ENCODE results near the gene ATG2A.

ATG2A gene

GRCh38 chr11:64870893-64871466 is 46.0 kb downstream of the ATG2A start:
- no peak for DNase-seq (ENCODE audit: low read depth in 1 of 2, low spot score in 1 of 2)

DNA sequence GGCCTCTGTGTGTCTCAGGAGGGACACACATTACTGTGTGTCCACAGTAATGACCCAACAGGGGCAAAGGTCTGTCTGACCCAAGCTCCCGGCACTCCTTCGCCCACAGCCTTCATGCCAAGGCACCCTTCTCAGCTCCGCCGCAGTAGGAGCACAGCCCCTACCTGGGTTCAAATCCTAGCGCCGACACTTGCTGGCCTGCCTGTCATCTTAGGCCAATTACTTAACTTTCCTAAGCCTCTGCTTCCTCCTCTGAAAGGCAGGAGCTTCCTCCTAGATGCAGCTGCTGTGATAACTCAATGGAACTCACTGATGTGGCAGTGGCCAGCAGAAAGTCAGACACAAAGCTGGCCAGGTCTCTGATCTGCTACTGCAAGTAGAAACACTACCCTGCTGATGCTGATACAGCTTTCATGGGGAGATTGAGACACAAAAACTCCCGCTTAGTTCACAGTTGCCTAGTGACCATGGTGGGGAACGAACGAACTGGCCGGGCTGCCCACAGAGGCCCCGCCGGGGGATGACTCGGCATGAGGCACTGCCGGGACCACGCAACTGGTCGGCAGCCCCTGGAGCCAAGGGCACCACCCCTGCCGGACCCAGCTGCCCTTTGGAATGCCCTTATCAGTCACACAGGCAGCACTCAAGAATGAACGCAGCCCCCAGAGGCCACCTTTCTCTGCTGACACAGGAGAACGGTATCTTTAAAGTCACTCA is 46.7 kb downstream of the ATG2A start:
- no peak for DNase-seq (ENCODE audit: low read depth in 1 of 2, low spot score in 1 of 2)

GRCh38 chr11:64869571-64870175 is 47.3 kb downstream of the ATG2A start:
- DNase-seq (ENCODE audit: low read depth in 1 of 2, low spot score in 1 of 2), result no peak

DNA sequence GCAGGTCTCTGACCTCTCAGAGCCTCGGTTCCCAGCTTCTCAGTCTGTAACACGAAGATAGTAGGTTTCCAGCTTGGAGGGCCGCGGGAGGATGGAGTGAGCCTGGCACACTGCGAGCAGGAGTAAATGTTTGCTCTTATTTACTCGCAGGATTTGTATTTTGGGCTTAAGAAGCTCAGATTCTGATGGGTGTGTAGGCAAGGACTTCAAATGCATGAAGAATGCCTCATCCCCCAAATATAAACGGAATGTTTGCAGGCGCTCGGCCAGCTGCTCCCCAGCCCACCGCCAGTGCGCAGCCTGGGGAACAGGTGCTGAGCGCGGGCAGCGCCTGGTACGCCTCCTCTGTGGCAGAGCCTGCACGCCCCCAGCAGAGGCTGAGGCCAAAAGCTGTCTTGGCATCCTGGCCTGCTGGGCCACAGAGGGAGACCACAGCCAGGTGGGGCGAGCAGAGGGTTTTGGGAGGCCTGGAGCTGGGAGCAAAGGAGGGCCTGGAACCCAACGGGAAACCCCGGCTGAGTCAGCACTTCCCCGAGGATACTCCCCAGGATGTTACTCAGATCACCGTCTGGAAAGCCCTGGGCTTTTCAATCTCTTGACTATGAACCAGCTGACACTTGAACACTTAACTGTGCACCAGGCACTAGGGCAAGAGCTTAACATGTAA is 48.0 kb downstream of the ATG2A start:
- no peak for DNase-seq (ENCODE audit: low read depth in 1 of 2, low spot score in 1 of 2)

DNA sequence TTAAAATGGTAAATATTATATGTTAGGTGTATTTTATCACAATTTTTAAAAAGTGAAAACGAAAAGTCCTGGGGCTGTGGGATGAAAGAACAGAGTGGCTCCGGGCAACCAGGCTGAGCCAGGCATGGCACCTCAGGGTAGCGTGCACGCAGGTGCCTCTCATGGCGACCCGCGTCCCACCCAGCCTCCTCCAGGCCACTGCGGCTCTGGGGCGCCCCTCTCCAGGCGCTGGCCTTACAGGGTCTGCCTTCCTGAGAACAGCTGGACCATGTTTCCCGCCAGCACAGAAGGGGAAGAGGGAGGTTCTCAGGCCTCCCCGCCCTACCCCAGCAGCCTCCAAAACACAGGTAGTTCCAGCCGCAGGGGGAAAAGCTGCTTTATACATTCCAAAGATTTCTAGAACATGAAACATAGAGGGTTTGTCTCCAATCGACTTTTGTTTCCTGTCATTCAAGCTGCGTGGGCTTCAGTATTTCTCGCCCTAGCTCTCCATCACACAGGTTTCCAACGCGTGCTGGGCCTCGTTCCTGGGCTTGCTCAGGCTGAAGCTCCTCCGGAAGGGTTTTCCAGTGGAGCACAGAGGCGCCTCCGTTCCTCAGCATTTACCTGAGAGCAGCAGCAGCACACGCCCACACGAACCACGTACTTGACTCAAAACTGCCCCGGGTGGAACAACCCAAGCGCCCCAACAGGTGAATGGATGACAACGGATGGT is 49.1 kb downstream of the ATG2A start:
- DNase-seq (ENCODE audit: low read depth in 1 of 2, low spot score in 1 of 2), result no peak

GRCh38 chr11:64866173-64866491 is 50.9 kb downstream of the ATG2A start:
- no peak for DNase-seq (ENCODE audit: low read depth in 1 of 2, low spot score in 1 of 2)

DNA sequence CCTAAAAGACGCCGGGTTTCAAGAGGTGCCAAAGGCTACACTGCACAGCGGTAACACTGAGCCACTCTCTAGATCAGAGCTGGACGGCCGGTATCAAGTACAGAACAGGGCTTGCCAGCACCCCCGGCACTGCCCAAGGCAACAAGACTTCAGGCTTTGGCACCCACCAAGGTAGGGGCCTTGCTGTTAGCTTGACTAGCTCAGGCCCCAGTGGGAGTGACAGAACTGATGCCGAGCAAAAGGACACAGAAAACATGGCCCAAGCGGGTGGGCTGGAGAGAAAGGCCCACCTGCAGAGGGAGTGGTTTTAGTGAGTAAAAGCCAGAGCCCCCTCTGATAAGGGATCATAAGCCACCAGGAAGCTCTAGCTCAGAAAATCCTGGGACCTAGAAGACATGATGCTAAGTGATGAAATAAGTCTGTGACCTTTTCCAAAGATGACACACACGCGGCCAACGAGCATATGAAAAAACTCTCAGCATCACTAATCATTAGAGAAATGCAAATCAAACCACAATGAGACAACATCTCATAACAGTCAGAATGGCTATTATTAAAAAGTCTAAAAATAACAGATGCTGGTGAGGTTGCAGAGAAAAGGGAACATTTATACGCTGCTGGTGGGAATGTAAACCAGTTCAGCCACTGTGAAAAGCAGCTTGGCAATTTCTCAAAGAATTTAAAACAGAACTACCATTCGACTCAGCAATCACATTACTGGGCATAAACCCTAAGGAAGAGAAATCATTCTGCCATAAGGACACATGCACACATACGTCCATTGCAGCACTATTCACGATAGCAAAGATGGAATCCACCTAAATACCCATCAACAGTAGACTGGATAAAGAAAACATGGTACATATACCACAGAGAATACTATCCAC is 51.5 kb downstream of the ATG2A start:
- no peak for DNase-seq (ENCODE audit: low read depth in 1 of 2, low spot score in 1 of 2)

DNA sequence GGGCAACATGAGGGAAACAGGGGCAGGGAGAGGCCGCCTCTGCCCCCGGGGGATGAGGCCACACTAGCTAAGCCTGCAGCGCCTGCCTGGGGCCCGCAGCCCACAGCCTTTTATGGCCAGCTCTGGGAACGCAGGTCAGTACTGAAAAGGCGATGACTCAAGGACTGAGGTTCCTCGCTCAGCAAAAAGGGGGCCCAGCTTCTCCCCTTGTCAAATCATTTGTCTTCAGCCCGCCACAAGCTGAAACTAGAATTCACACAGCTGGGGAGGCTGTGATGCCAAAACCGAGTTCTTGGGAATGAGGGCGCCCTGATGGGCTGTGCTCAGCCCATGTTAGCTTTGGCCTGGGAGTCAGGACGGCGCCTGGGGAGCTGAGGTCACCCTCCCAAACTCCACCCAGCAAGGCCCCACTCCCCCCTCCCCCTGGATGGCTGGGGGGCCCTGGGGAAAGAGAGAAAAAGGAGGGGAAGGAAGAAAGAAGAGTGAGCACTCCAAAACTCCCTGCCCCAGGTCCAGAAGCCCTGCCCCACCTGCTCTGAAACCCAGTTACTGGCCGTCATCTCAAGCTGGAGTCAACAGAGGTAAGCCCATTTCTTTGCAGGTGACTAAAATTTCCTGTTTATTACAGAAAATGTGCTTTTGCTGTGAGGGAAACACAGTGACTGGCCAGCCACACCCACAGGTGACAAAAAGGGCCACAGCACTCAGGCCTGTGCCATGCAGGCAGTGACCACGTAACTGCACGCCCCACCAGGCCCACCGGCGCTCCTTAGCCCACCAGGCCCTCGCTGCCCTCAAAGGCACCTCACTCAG is 52.3 kb downstream of the ATG2A start:
- DNase-seq (ENCODE audit: low read depth in 1 of 2, low spot score in 1 of 2), result no peak

- DNase-seq (ENCODE audit: low read depth in 1 of 2, low spot score in 1 of 2), result no peak
Observed at GRCh38 chr11:64864135-64864472, 52.9 kb downstream of the ATG2A start.

DNA sequence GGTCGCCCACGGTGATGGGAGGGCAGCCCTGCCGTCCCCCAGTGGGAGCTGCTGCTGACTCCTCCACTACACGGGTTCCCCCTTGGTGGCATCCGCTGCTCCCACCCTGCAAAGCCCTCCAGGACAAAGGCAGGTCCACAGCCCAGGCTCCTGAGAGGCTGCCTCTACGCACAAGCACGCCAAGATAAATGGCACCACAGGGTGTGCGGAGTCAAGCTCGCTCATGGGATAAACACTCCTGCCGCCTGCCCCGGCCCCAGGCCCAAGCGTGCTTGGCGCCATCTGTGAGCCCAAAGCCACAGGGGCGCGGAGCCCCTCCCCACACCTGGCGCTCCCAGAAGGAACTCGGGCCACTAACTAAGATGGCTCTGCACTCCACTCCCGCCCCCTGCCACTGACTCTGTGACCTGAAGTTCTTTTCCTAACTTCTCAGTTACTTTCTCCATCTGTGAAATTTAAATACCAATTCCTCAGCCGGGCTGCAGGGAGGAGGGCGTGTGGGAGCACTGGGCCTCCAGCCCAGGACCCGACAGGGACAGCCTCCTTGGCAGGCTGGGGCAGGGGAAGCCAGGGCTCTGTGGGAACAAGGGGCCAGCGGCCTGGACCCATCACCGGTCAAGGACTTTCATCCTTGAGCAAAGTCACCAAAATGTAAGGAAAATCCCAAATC is 53.5 kb downstream of the ATG2A start:
- no peak for DNase-seq (ENCODE audit: low read depth in 1 of 2, low spot score in 1 of 2)

GRCh38 chr11:64862987-64863390 is 54.0 kb downstream of the ATG2A start:
- no peak for DNase-seq (ENCODE audit: low read depth in 1 of 2, low spot score in 1 of 2)

DNA sequence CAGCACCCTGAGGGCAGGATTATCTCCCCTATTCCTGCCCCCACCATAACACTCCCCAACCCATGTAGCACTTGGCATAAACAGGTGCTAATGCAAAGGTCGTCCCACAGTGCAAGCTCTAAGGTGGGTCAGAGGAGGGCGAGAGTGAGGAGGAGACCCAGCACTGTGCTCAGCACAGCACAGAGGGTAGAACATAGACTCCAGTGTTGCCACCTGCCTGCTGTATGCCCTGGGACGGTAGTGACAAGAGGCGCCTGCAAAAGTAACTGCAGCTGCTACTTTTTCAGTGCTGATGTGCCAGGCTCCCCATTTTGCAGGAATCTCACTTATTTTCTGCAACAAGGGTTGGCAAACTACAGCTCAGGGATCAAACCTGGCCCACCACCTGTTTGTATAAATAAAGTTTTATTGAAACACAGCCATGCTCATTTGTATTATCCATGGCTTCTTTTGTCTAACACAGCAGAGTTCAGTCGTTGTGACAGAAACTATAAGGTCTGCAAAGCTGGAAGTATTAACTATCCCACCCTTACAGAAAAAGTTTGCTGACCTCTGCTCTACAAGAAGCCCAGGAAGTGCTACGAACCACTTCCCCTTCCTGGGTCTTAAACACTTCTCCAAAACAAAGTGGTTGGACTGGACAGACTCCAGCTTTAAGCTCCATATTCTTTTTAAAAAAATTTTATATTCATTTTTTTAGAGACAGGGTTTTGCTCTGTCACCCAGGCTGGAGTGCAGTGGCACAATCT is 55.6 kb downstream of the ATG2A start:
- no peak for DNase-seq (ENCODE audit: low read depth in 1 of 2, low spot score in 1 of 2)

DNA sequence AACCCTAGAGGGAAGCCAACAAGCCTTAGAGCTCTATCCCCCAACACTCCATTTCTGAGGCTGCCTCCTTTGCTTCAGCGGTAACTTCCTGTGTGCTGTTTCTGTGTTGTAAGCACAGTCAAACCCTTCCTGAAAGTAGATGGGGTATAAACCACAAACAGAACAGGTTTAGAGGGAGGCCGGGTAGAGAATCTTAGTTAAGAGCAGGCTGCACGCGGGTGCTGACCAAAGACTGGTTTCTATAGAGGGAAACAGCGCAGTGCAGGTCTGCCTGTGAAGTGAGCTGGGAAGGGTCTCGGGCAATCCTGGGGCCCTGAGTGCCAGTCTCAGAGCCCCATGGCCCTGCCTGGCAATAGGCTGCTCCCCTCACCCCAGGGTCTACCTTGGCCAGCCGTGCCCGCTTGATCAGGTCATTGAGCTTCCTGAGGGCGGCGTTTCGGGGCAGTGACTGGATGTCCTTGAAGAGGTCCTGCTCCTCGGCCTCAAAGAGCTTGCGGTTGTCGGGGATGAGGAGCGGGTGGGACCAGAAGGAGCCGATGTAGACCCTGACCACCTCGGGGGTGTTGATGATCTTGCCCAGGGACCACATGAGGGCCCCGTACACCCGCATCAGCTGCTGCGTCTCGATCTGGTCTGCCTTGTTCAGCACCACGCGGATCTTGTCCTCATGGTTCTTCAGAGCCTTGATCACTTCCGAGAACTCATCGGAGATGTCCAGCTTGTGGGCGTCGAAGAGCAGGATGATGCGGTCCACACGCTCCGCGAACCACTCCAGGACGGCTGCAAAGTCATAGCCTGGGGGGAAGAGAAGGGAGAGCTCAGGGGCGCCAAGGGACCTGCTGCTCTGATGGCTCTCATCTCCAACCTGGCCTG is 57.2 kb downstream of the ATG2A start:
- DNase-seq (ENCODE audit: low read depth in 1 of 2, low spot score in 1 of 2), result no peak

DNA sequence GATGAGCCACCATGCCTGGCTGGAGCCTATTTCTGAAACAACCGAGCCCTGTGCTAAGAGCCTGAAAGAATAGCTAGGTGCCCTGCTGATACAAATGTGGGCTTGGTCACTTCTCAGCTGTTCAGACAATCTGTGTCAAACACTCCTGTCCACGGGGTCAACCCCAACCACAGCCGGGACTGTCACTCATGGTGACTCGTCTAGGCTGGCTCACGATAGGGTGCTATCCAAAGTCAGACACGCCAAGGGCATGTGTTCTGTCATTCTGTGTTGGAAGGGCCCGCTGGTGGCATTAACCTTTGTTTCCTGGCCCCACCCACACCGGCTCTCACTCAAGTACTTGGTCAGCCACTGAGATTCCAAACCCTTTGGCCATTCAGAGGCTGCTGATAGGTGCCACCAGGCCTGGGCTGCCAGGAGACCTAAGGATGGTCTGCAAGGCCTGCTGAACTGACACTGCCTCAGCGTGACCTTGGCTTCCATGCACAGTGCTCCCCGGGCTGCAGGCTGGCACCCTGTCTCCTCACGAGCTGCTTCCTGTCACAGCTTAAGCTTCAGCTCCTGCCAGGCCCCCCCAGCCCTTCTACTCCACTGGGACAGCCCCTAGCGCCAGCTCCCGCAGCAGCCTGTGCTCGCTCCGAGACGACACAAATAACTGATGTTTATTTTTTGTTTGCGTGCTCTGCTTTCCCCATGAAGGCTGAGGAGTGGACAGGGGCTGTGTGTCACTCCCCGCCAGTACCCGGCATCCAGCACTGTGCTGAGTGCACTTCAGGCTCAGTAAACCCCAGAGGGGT is 58.3 kb downstream of the ATG2A start:
- no peak for DNase-seq (ENCODE audit: low read depth in 1 of 2, low spot score in 1 of 2)

DNA sequence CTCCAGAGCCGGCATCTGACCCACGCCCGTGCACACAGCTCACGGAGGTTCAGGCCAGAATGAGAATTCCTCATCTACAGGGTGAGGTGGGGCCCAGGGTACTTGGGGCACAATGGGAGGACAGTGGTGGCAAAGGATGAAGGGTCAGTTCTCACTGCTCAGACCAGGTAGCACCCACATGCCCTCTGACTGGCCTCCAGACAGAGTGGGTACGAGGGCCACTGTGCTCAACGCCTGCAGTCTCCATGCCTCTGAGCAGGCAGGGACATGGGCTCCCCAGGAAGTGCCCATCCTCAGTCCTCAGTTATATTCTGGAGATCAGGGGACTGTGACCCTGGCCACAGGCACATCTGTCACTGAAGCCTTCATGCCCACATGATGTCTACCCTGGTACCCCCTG is 59.5 kb downstream of the ATG2A start:
- no peak for DNase-seq (ENCODE audit: low read depth in 1 of 2, low spot score in 1 of 2)

DNA sequence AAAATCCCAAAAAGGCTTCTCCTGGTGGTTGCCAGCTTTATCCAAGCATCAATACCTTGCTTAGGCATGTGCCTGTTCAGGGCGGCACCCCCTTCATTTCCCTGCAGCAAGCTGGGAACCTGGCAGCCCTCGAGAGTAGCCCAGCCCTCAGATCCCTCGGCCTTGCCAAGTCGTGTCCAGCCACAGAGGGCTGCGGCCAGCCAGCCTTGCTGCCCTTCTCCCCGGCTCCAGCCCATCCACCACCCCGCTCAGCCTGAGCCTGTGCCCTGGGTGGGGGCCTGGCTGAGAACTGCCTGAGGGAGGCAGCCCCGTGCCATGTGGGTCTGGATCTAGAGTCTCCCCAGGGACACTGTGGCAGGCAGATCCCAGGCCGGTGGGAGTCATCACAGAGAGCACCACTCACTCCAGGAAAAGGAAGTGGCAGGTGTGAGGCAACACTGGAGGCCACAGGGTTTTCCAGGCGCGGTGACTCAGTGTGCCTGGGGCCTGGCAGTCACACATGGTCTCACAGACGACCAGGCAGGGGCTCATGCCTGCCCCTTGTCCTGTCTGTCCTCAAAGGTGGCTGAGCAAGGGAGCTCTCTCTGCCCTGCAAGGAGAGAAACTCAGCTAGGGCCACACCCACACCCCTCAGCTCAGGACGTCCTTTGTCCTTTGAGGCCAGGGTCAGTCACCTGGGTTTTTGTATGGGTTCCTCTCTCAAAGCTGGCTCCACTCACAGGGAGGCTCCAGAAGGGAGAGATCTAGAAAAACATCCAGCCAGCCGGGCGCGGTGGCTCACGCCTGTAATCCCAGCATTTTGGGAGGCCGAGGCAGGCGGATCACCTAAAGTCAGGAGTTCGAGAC is 60.4 kb downstream of the ATG2A start:
- no peak for DNase-seq (ENCODE audit: low read depth in 1 of 2, low spot score in 1 of 2)

All from activated T-helper 1 cell treated with anti-CD3 and anti-CD28 coated beads, Interleukin-2, amount 50 U/mL, for 16 hours (primary cell).